Colonic mucosa (tissue), 4 donors: Measurements from ENCODE around the gene FGR. TPM values are rescaled to one million over a fixed set of nuclear protein-coding genes. Genes with fewer than 3 reads are reported as not detected.
A peak's percentile ranks its signal among the peaks of the same experiment; 100 is the strongest.

Experiments used
- DNase-seq: peaks from one replicate; pipeline ENCODE4 v3.0.0-alpha.2; 2020
- H3K27ac ChIP-seq: fragments of 200-600 bp; one replicate; pipeline ENCODE4 v1.8.0; 2021
- H3K27me3 ChIP-seq: fragments of 200-600 bp; one replicate; pipeline ENCODE4 v1.8.0; 2021
- H3K36me3 ChIP-seq: fragments of 200-600 bp; one replicate; pipeline ENCODE4 v1.8.0; 2021
- H3K4me1 ChIP-seq: fragments of 200-600 bp; one replicate; pipeline ENCODE4 v1.8.0; 2021; ENCODE audit warnings: mild to moderate bottlenecking
- H3K4me3 ChIP-seq: fragments of 200-600 bp; one replicate; pipeline ENCODE4 v1.8.0; 2021
- H3K9ac ChIP-seq, 2 donors: one replicate each; pipeline ENCODE4 v1.7.0; 2013; ENCODE audit warnings: control low read depth in 2 of 2, low read depth in 2 of 2, low read length in 2 of 2
- H3K9me3 ChIP-seq: fragments of 200-600 bp; one replicate; pipeline ENCODE4 v1.8.0; 2021
- intact Hi-C: fragments of 100-400 bp; cut with DNase I; formaldehyde crosslinking; loops from one replicate; pipeline ENCODE4 v1.14.1; 2022
- total RNA-seq, 2 donors: library from RNA; stranded (reverse); fragmentation: NEBNext Ultra II Directional in 1 of 2; extraction: Animal tissue kit (Norgen Biotek cat#: 25700) in 1 of 2; gene quantifications; one replicate each; pipeline ENCODE4 v1.2.1, GENCODE V29; 2021
- TF ChIP-seq, protein P1 (sequence below): fragments of 200-600 bp; IDR thresholded peaks from one replicate; pipeline ENCODE4 v1.8.0; 2022; ENCODE audit warnings: antibody characterized with exemption, mild to moderate bottlenecking
- donor health status: healthy.
- donor health status: DM: no; HTN: no; CAD: no.
- donor health status: DM: no; HTN: no; CAD: no.

Gene FGR
- total RNA-seq, 2 donors from 2014 or later: 1.4 to 2.0 TPM

DNA sequence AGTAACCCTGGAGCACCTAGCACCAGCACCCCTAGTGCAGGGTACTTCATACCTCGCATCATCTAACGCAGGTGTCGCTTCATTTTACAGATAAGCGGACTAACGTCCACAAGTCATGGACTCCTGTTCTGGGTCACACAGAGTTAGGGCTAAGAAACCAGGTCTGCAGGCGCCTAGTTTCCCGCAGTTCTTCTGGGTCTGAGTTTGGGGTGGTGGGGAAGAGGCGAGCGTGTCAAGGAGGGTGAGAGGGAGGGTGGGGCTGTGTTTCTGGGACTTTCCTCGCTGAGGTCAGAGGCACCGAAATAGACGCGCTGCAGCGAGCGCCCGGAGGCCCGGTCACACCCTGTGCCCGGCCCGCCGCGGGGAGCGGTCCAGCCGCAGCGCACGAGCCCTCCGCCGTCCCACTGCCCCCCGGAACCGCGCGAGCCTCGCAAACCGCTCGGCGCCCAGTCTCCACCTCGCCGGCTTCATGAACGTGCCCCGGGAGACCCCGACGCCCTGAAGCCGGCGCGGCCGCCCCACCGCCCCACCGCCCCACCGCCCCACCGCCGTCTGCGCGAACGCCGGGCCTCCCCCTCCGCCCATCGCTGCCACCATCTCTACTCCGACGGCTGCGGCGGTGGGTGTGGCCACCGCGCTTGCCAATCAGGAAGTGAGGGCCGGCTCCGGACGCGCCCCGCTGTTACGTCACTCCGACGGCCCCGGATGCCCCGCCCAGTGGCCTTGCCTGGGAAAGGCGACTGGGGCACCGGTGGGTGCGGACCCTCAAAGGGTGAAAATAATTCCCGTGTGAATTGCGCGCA lies 24.7 kb upstream of the FGR start:
- peak; percentile 95 for DNase-seq
- Histone ChIP-seq H3K9me3 (no peaks in the 10 kb centered on the region), H3K4me1 (no peaks in the 10 kb centered on the region), H3K4me3 (peak overlapping the region; percentile 64), H3K27ac (peak overlapping the region; percentile 84), H3K9ac (peak overlapping the region; percentile 69 to 81), H3K36me3 (no peaks in the 10 kb centered on the region), H3K27me3 (no peaks in the 10 kb centered on the region)
- TF ChIP-seq, protein P1, sequence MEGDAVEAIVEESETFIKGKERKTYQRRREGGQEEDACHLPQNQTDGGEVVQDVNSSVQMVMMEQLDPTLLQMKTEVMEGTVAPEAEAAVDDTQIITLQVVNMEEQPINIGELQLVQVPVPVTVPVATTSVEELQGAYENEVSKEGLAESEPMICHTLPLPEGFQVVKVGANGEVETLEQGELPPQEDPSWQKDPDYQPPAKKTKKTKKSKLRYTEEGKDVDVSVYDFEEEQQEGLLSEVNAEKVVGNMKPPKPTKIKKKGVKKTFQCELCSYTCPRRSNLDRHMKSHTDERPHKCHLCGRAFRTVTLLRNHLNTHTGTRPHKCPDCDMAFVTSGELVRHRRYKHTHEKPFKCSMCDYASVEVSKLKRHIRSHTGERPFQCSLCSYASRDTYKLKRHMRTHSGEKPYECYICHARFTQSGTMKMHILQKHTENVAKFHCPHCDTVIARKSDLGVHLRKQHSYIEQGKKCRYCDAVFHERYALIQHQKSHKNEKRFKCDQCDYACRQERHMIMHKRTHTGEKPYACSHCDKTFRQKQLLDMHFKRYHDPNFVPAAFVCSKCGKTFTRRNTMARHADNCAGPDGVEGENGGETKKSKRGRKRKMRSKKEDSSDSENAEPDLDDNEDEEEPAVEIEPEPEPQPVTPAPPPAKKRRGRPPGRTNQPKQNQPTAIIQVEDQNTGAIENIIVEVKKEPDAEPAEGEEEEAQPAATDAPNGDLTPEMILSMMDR: no peak
- intact Hi-C loops: loop anchor here (5.0 kb wide), 2 partner anchors 107 to 262 kb away; no protein-coding TSS in a partner anchor

DNA sequence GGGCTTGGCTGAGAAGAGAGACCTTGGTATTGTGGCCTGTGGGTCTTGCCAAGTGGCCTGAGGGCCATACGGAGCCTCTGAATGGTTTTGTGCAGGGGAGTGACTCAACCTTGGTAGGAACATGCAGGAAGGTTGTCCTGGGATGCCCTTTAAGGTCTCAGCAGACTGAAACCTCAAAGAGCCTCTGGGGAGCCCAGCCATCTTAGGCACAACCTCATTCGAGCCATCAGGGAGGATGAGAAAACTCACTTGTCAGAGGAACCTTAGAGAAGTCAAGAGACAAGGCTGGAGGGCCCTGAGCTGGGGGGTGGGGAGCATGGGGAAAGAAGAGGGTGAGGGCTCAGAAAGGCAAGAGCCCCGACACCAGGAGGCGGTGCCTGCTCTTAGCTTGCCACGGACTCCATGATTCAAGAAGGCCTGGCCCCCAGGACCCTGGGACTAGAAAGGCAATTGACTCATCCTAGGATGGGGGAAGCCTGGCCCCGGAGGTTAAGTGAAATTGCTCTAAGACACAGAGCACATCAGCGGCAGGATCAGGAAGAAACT lies 24.0 kb upstream of the FGR start:
- Histone ChIP-seq H3K36me3 (no peaks in the 10 kb centered on the region), H3K9ac (peak overlapping the region in 1 of 2 donors; percentile 59), H3K9me3 (no peaks in the 10 kb centered on the region), H3K4me3 (no peak overlapping the region), H3K4me1 (no peaks in the 10 kb centered on the region), H3K27me3 (no peaks in the 10 kb centered on the region), H3K27ac (peak overlapping the region; percentile 84)
- no peak for DNase-seq
- intact Hi-C loops: no loop called here
- TF ChIP-seq, protein P1: no peak

DNA sequence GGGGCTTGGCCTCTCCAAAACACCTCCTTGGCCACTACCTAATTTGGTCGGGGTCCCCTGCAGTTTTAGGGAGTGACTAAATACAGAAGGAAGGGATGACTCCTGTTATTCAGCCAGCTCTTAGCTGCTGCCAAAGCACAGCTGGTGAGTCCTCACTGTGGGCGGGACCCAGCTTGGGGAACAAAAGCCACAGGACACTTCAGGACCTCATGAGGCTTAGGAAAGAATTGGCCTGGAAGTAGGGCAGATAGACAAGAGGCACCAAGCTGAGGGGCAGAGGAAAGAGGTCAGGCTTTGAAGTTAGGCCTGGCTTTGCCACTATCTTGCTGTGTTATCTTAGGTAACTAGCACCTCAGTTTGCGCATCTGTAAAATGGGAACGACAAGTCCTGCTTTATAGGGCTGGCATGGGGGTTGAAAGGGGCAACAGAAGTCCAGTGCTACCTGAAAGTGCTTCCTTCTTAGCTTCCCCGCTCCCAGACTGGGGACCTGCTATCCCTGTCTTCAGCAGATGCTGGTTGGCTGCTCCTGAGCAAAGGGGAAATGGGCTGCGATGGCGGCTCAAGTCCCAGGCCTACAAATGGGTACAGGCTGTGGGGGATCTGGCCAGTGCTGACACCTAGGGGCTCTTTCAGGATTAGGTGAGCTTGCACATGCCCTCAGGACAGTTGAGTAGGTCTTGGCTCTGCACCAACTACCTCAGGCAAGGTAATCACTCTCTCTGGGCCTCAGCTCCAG lies 21.3 kb upstream of the FGR start:
- DNase-seq: peak; percentile 40

DNA sequence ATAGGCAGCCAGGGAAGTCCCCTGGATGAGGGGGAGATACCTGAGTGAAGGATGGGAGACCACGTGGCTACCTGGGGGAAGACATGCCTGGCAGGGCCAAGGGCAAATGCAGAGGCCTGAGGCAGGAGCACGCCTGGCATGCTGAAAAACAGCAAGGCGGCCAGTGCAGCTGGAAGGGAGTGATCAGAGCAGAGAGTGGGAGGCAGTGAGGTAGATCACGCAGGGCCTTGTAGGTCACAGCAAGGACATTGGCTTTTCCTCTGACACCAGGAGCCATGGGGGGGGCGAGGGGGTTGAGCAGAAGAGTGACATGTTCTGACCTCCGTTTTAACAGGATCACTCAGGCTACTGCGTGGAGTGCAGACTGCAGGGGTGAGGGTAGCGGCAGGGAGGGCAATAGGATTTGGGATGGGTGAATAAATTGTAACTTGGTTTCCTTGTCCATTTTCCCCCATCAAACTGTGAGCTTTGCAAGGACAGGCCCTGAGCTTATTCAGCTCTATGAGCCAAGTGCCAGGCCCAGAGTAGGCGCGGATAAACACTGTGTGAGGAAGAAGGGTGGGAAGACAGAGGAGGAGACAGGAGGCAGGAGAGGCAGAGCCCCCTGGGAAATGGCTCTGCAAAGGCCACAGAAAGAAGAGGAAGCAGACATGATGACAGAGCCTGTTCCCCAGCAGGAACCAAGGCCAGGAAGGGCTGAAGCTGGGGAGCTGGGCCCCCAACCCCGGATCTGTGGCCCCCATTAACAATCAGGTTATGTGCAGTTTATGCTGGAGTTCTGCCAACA lies 20.4 kb upstream of the FGR start:
- no peak for DNase-seq
- Histone ChIP-seq H3K9me3 (no peaks in the 10 kb centered on the region), H3K27me3 (no peaks in the 10 kb centered on the region), H3K4me3 (no peak overlapping the region), H3K4me1 (no peaks in the 10 kb centered on the region), H3K9ac (no peak overlapping the region), H3K36me3 (no peaks in the 10 kb centered on the region), H3K27ac (no peak overlapping the region)
- TF ChIP-seq, protein P1: no peak
- intact Hi-C loops: no loop called here

More for the DNA sequence above, 21.3 kb upstream of the FGR start:
- H3K27ac ChIP-seq: no peak overlapping the region
- H3K9ac ChIP-seq: peak overlapping the region in 1 of 2 donors; percentile 9
- H3K27me3 ChIP-seq: no peaks in the 10 kb centered on the region
- TF ChIP-seq, protein P1: no peak
- no peaks in the 10 kb centered on the region for H3K36me3 ChIP-seq
- H3K4me1 ChIP-seq: no peaks in the 10 kb centered on the region
- intact Hi-C loops: no loop called here
- no peak overlapping the region for H3K4me3 ChIP-seq
- H3K9me3 ChIP-seq: no peaks in the 10 kb centered on the region
